Activated CD4-positive, alpha-beta memory T cell treated with anti-CD3 and anti-CD28 coated beads, Interleukin-2, amount 10 ng/mL, durations not matched to agents 7 days and 5 days (primary cell): ENCODE measurements around the gene RASGEF1B. TPM values are rescaled to one million over a fixed set of nuclear protein-coding genes. Genes with fewer than 3 reads are reported as not detected.
A peak's percentile ranks its signal among the peaks of the same experiment; 100 is the strongest.
"Not testable (repeated sequence)": the region's sequence is repeated elsewhere in the genome, so short reads cannot be mapped to it uniquely, and the experiment has no call there.

Experiments
- CTCF ChIA-PET: fragments of 350-600 bp; sonication (Branson Sonifier 250); formaldehyde crosslinking; loops from one replicate; lab custom pipeline; 2021; ENCODE audit warnings: antibody characterized with exemption, inconsistent platforms; lab: Charles Lee
- POLR2A ChIA-PET: fragments of 350-600 bp; sonication (Branson Sonifier 250); formaldehyde crosslinking; loops from one replicate; lab custom pipeline; 2021; ENCODE audit warnings: antibody characterized with exemption; lab: Charles Lee
- DNase-seq: peaks from one replicate; pipeline ENCODE4 v3.0.0-alpha.2; 2020
- H3K27ac Mint-ChIP-seq: one replicate; pipeline ENCODE4 v1.8.0; 2021; ENCODE audit warnings: mild to moderate bottlenecking, mixed read lengths
- H3K27me3 Mint-ChIP-seq: one replicate; pipeline ENCODE4 v1.8.0; 2021; ENCODE audit warnings: mixed read lengths
- H3K36me3 Mint-ChIP-seq: one replicate; pipeline ENCODE4 v1.8.0; 2021; ENCODE audit warnings: low read depth, mixed read lengths
- H3K4me1 Mint-ChIP-seq: one replicate; pipeline ENCODE4 v1.8.0; 2021; ENCODE audit warnings: mixed read lengths
- H3K4me3 Mint-ChIP-seq: one replicate; pipeline ENCODE4 v1.8.0; 2021; ENCODE audit warnings: mild to moderate bottlenecking, mixed read lengths
- H3K9me3 Mint-ChIP-seq: one replicate; pipeline ENCODE4 v1.8.0; 2021; ENCODE audit warnings: mixed read lengths
- total RNA-seq, 2 experiments: library from RNA; stranded (reverse); gene quantifications; one replicate each; pipeline ENCODE4 v1.2.3, GENCODE V29; 2021

RASGEF1B gene
- total RNA-seq, 2 experiments from 2014 or later, result 2.4 to 3.4 TPM

DNA sequence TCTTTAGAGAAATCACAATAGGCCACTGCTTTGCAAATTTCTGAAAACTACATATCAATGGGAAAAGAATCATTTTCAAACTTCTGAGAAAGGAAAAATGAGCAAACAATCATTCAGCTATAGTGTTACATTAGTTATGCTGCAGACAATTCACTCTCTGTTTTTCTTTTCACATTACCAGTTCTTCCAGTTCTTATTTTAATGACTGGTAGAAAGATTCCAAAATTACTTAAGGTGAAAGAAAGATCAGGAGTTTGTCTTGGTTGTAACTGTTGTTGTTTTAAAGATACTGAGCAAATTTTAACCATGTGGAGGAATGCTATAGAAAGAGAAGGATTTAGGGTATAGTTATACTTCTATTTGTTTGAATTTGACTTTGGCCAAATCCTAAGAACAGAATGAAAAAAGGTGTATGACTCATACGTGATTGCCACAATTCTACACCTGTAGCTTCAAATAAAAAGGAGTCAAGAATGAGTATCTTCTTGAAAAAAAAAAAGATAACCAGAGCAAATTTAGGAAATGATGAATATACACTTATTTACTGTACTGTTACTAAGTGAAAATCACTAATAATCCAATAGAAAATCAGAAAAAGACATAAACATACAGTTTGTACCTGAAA, 21.0 kb upstream of the RASGEF1B start:
- Mint-ChIP-seq H3K27ac (peak overlapping the region; percentile 35), H3K4me3 (no peak overlapping the region), H3K4me1 (peaks cover 37% of the 10 kb centered on the region), H3K27me3 (peaks cover 1% of the 10 kb centered on the region), H3K36me3 (peaks cover 7% of the 10 kb centered on the region), H3K9me3 (peaks cover 7% of the 10 kb centered on the region)
- POLR2A ChIA-PET, result interaction anchor here (0.9 to 1.5 kb wide), 4 partner anchors 9 to 20 kb away, joined by 3 to 5 read pairs (median 3); no protein-coding TSS in a partner anchor
- DNase-seq, result no peak
- CTCF ChIA-PET, result interaction anchor here (1.5 kb wide), 1 partner anchor 21 kb away, joined by 10 read pairs; the partner anchor contains the start of gene RASGEF1B

GRCh38 chr4:81491943-81492342, 20.2 kb upstream of the RASGEF1B start:
- POLR2A ChIA-PET, result interaction anchor here (0.9 to 1.3 kb wide), 3 partner anchors 9 to 19 kb away, joined by 3 read pairs; no protein-coding TSS in a partner anchor
- Mint-ChIP-seq H3K9me3 (peaks cover 7% of the 10 kb centered on the region), H3K27ac (peak overlapping the region; percentile 55), H3K36me3 (peaks cover 7% of the 10 kb centered on the region), H3K4me3 (peak overlapping the region; percentile 9), H3K4me1 (peaks cover 37% of the 10 kb centered on the region), H3K27me3 (no peaks in the 10 kb centered on the region)
- DNase-seq, result no peak
- CTCF ChIA-PET, result interaction anchor here (1.5 kb wide), 2 partner anchors 20 to 791 kb away, joined by 3 to 10 read pairs; partner anchors contain the start of gene RASGEF1B

GRCh38 chr4:81490403-81491160, 18.9 kb upstream of the RASGEF1B start:
- Mint-ChIP-seq H3K4me3 (no peak overlapping the region), H3K9me3 (peaks cover 7% of the 10 kb centered on the region), H3K27ac (no peak overlapping the region), H3K36me3 (peaks cover 7% of the 10 kb centered on the region), H3K27me3 (peaks cover under 1% of the 10 kb centered on the region), H3K4me1 (peaks cover 37% of the 10 kb centered on the region)
- CTCF ChIA-PET, result interaction anchor here (1.2 to 1.5 kb wide), 2 partner anchors 18 to 792 kb away, joined by 3 to 7 read pairs; partner anchors contain the start of gene RASGEF1B
- DNase-seq, result no peak
- POLR2A ChIA-PET, result interaction anchor here (1.2 kb wide), 1 partner anchor 19 kb away, joined by 9 read pairs; the partner anchor contains the start of gene RASGEF1B

DNA sequence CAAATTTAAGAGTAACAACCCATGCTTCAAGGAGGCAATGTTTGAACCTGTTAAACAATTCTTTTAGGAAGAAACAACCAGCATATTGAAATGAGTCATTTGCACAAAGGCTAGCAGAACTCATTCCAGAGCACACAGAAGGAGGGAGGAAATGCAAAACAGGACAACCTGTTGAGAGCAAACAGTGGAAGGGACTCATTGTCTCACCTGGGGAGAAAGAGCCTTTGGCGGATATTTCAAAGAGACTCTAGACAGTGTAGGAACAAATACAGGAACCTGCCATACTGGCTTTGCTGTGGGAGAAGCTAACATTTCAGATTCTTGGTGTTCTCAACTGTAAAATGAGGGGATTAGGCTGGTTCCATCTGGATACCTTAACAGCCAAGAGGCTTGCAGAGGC, 14.8 kb upstream of the RASGEF1B start:
- H3K9me3 Mint-ChIP-seq, result peaks cover 3% of the 10 kb centered on the region
- POLR2A ChIA-PET, result no interaction called here

DNA sequence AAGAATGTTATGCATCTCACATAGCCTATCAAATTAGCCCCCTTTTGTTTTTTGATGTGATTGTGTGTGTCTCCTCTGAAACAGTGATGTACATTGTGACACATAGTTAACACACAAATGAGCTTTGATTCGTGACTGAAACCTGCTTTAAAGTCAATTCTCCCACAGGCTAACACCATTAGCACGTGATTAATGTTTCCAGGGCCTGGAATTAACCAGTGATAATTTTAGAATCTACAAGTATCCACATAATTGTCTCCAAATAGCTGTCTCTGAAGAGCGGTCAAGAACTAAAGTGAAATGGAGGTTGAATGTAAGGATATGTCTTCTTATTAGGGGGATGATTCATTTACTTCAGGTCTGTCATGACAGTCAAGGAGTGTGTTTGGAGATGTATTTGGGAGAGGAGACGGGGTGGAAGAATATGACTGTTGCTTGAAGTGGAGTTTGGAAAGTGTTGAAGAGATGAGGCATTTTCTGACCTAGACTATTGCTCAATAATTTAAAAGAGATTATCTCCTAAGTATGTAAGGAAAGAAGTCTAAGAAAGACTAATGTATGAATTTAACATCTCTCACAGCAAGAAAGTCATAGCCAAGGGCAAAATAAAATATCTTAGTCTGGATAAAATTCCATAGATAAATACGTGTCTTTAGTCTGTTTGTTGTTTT, 13.7 kb upstream of the RASGEF1B start:
- no peak overlapping the region for H3K4me3 Mint-ChIP-seq
- peaks cover 3% of the 10 kb centered on the region for H3K9me3 Mint-ChIP-seq
- H3K4me1 Mint-ChIP-seq, result peaks cover under 1% of the 10 kb centered on the region
- no peak for DNase-seq
- POLR2A ChIA-PET, result no interaction called here
- peaks cover 4% of the 10 kb centered on the region for H3K27me3 Mint-ChIP-seq
- CTCF ChIA-PET, result interaction anchor here (1.7 kb wide), 1 partner anchor 14 kb away, joined by 8 read pairs; the partner anchor contains the start of gene RASGEF1B
- H3K27ac Mint-ChIP-seq, result no peak overlapping the region
- H3K36me3 Mint-ChIP-seq, result no peaks in the 10 kb centered on the region

More for the DNA sequence above, 14.8 kb upstream of the RASGEF1B start:
- peaks cover 6% of the 10 kb centered on the region for H3K4me1 Mint-ChIP-seq
- peaks cover 4% of the 10 kb centered on the region for H3K27me3 Mint-ChIP-seq
- no peak for DNase-seq
- H3K36me3 Mint-ChIP-seq, result peaks cover 2% of the 10 kb centered on the region
- CTCF ChIA-PET, result interaction anchor here (0.7 kb wide), 1 partner anchor 15 kb away, joined by 3 read pairs; the partner anchor contains the start of gene RASGEF1B
- no peak overlapping the region for H3K4me3 Mint-ChIP-seq
- no peak overlapping the region for H3K27ac Mint-ChIP-seq

DNA sequence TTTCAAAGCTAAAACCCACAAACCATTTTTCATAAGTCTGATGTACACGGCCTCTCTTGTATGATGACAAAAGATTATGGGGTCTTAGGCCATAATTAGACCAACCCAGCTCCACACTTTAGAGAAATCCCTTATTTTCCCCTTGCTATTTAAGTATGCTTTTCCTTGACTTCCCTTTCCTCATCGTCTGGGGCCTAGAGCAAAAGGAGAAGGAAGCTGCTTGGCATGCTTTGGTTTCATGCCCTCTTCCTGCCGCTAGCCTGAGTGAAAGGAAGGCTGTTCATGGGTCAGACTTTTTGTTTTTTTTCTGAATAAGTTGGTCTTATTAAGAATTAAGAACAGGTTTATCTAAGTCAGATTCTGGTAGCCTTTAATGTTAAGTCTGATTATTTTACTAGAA, 10.6 kb upstream of the RASGEF1B start:
- DNase-seq, result no peak
- Mint-ChIP-seq H3K4me3 (no peak overlapping the region), H3K36me3 (no peaks in the 10 kb centered on the region), H3K4me1 (no peaks in the 10 kb centered on the region), H3K27me3 (peaks cover 7% of the 10 kb centered on the region), H3K9me3 (no peaks in the 10 kb centered on the region), H3K27ac (no peak overlapping the region)
- CTCF ChIA-PET, result no interaction called here
- POLR2A ChIA-PET, result interaction anchor here (0.5 kb wide), 1 partner anchor 50 kb away, joined by 3 read pairs; no protein-coding TSS in a partner anchor

- POLR2A ChIA-PET, result no interaction called here
- Mint-ChIP-seq H3K4me1 (no peaks in the 10 kb centered on the region), H3K27me3 (peaks cover 17% of the 10 kb centered on the region), H3K9me3 (no peaks in the 10 kb centered on the region), H3K27ac (no peak overlapping the region), H3K4me3 (no peak overlapping the region), H3K36me3 (no peaks in the 10 kb centered on the region)
- CTCF ChIA-PET, result interaction anchor here (1.0 kb wide), 1 partner anchor 11 kb away, joined by 3 read pairs; no protein-coding TSS in a partner anchor
- DNase-seq, result no peak
Observed at GRCh38 chr4:81481151-81481550, 9.4 kb upstream of the RASGEF1B start.

DNA sequence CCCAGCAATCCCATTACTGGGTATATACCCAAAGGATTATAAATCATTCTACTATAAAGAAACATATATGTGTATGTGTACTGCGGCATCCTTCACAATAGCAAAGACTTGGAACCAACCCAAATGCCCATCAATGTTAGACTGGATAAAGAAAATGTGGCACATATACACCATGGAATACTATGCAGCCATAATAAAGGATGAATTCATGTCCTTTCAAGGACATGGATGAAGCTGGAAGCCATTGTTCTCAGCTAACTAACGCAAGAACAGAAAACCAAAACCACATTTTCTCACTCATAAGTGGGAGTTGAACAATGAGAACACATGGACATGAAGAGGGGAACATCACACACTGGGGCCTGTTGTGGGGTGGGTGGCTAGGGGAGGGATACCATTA, 7.9 kb upstream of the RASGEF1B start:
- H3K4me3 Mint-ChIP-seq, H3K9me3 Mint-ChIP-seq, H3K4me1 Mint-ChIP-seq, DNase-seq, CTCF ChIA-PET, POLR2A ChIA-PET, H3K27ac Mint-ChIP-seq, H3K36me3 Mint-ChIP-seq: not testable (repeated sequence)
- H3K27me3 Mint-ChIP-seq, result peaks cover 14% of the 10 kb centered on the region

DNA sequence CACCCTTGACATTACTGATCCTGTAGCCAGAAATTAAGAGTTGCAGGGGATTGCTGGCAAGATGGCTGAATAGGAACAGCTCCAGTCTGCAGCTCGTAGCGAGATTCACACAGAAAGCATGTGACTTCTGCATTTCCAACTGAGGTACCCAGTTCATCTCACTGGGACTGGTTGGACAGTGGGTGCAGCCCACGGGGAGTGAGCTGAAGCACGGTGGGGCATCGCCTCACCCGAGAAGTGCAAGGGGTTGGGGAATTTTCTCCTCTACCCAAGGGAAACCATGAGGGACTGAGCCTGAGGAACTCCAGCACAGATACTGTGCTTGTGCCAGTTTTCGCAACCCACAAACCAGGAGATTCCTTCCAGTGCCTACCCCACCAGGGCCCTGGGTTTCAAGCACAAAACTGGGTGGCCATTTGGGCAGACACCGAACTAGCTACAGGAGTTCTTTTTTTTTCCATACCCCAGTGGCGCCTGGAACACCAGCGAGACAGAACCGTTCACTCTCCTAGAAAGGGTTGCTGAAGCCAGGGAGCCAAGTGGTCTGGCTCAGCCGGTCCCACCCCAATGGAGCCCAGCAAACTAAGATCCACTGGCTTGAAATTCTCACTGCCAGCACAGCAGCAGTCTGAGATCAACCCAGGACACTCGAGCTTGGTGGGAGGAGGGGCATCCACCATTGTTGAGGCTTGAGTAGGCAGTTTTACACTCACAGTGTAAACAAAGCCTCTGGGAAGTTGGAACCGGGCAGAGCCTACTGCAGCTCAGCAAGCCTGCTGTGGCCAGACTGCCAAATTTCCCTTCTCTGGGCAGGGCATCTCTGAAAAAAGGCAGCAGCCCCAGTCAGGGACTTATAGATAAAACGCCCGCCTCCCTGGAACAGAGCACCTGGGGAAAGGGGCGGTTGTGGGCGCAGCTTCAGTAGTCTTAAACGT, 1.9 kb upstream of the RASGEF1B start:
- not testable (repeated sequence) for H3K27ac Mint-ChIP-seq, DNase-seq, H3K4me3 Mint-ChIP-seq, H3K9me3 Mint-ChIP-seq, H3K36me3 Mint-ChIP-seq
- peaks cover 19% of the 10 kb centered on the region for H3K27me3 Mint-ChIP-seq
- ChIA-PET CTCF (interaction anchor here (1.3 to 2.9 kb wide), 4 partner anchors 17 to 88 kb away, joined by 3 to 10 read pairs (median 6); no protein-coding TSS in a partner anchor), POLR2A (interaction anchor here (1.4 to 3.1 kb wide), 2 partner anchors 15 to 31 kb away, joined by 4 to 15 read pairs; no protein-coding TSS in a partner anchor)
- peaks cover 23% of the 10 kb centered on the region for H3K4me1 Mint-ChIP-seq

DNA sequence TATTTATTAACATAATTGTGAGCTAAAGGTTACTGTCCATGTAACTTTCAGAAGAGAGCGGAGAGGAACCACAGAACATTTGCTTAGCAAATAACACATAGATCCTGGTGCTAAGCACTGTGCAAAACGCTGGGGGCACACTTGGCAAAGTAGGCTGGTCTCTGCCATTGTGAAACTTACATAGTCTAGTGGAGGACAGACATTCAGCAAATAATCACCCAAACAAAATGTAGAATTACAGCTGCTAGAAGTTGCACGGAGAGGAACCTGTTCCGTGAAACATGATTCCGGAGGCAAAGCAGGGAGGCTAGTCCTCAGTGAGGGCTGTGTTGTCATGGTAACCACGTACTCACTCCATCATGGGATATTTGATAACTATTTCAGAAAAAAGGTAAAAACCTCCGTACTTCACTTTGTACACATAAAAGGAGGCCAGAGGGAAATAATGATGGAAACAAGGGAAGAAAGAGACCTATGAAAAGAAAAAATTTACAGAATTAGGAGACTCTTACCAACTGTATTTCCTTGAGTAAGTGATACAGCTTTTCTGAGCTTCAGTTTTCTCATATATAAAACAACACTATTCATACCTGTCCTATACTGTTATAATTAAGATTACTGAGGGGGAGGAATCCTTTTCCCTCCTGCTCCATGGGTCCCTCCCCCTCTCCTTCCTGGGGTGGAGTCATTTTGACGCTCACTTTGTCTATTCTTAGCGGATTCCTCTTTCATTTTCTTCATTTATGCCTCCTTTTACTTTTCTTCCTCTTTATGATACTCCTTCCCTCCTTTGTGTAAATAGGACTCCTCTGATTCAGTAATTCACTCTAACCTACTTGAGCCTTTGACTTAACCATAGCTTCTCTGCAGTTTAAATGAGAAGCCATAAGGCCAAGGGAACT, 825 bp upstream of the RASGEF1B start:
- Mint-ChIP-seq H3K4me3 (peak overlapping the region; percentile 85), H3K9me3 (no peaks in the 10 kb centered on the region), H3K27ac (peak overlapping the region; percentile 69), H3K27me3 (peaks cover 19% of the 10 kb centered on the region), H3K36me3 (no peaks in the 10 kb centered on the region), H3K4me1 (peaks cover 23% of the 10 kb centered on the region)
- DNase-seq, result peak; percentile 30
- POLR2A ChIA-PET, result interaction anchor here (0.5 to 3.1 kb wide), 6 partner anchors 16 to 1565 kb away, joined by 3 to 15 read pairs (median 4); partner anchors contain the start of gene HNRNPD
- CTCF ChIA-PET, result interaction anchor here (0.8 to 3.5 kb wide), 13 partner anchors 12 to 987 kb away, joined by 3 to 33 read pairs (median 4); no protein-coding TSS in a partner anchor

DNA sequence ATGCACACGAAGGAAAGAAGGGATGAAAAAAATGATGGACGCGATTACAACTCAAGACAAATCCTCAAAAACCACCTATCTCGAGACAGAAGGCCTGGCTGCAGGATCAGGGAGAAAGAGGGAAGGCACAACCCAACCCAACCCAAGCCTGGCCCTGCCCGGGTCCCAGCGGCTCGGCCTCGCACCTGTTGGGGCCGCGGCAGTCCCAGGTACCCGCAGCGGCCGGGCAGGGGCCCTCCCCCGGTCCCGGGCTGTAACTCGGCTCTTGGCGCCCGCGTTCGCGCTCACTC, 464 bp downstream of the RASGEF1B start:
- H3K4me1 Mint-ChIP-seq, result peaks cover 23% of the 10 kb centered on the region
- no peak for DNase-seq
- H3K27ac Mint-ChIP-seq, result peak overlapping the region; percentile 59
- H3K9me3 Mint-ChIP-seq, result no peaks in the 10 kb centered on the region
- H3K4me3 Mint-ChIP-seq, result peak overlapping the region; percentile 85
- H3K36me3 Mint-ChIP-seq, result no peaks in the 10 kb centered on the region
- POLR2A ChIA-PET, result interaction anchor here (0.7 to 3.1 kb wide), 4 partner anchors 13 to 373 kb away, joined by 3 to 15 read pairs (median 6); no protein-coding TSS in a partner anchor
- H3K27me3 Mint-ChIP-seq, result peaks cover 8% of the 10 kb centered on the region
- CTCF ChIA-PET, result interaction anchor here (0.7 to 3.5 kb wide), 16 partner anchors 13 to 988 kb away, joined by 3 to 33 read pairs (median 3); no protein-coding TSS in a partner anchor
